NCI-H510A (cell line): Measurements from ENCODE around the gene ELOVL7.
"Not testable (repeated sequence)": the region's sequence is repeated elsewhere in the genome, so short reads cannot be mapped to it uniquely, and the experiment has no call there.

Source experiments
- DNase-seq: peaks from one replicate; lab custom pipeline; 2025; lab: John Stamatoyannopoulos, UW

Gene ELOVL7

GRCh38 chr5:60830581-60831127 lies 13.4 kb downstream of the ELOVL7 start:
- no peak for DNase-seq

GRCh38 chr5:60829490-60830266 lies 14.4 kb downstream of the ELOVL7 start:
- no peak for DNase-seq

- no peak for DNase-seq
Observed at GRCh38 chr5:60827201-60827600, 16.9 kb downstream of the ELOVL7 start.

GRCh38 chr5:60826653-60827052 lies 17.4 kb downstream of the ELOVL7 start:
- no peak for DNase-seq

GRCh38 chr5:60823574-60823973 lies 20.5 kb downstream of the ELOVL7 start:
- no peak for DNase-seq

- DNase-seq: no peak
Observed at GRCh38 chr5:60822285-60822556, 21.8 kb downstream of the ELOVL7 start.

GRCh38 chr5:60821488-60822284 lies 22.4 kb downstream of the ELOVL7 start:
- DNase-seq: no peak

- DNase-seq: no peak
Observed at GRCh38 chr5:60820593-60821487, 23.2 kb downstream of the ELOVL7 start.

- not testable (repeated sequence) for DNase-seq
Observed at GRCh38 chr5:60816138-60816537, 27.9 kb downstream of the ELOVL7 start.

GRCh38 chr5:60814498-60814897 lies 29.6 kb downstream of the ELOVL7 start:
- no peak for DNase-seq

- DNase-seq: no peak
Observed at GRCh38 chr5:60812426-60812825, 31.6 kb downstream of the ELOVL7 start.

- DNase-seq: no peak
Observed at GRCh38 chr5:60811105-60811504, 33.0 kb downstream of the ELOVL7 start.

- no peak for DNase-seq
Observed at GRCh38 chr5:60810438-60811085, 33.5 kb downstream of the ELOVL7 start.

GRCh38 chr5:60809891-60810425 lies 34.1 kb downstream of the ELOVL7 start:
- no peak for DNase-seq

- DNase-seq: no peak
Observed at GRCh38 chr5:60806591-60807243, 37.4 kb downstream of the ELOVL7 start.

- DNase-seq: no peak
Observed at GRCh38 chr5:60805463-60805862, 38.6 kb downstream of the ELOVL7 start.

- DNase-seq: no peak
Observed at GRCh38 chr5:60803712-60804111, 40.4 kb downstream of the ELOVL7 start.

- no peak for DNase-seq
Observed at GRCh38 chr5:60802986-60803385, 41.1 kb downstream of the ELOVL7 start.

- DNase-seq: no peak
Observed at GRCh38 chr5:60802226-60802625, 41.8 kb downstream of the ELOVL7 start.

GRCh38 chr5:60797482-60798153 lies 46.5 kb downstream of the ELOVL7 start:
- no peak for DNase-seq
